HG03064 (cell line): ENCODE data around the gene MAPK1.
"Not testable (repeated sequence)": the region's sequence is repeated elsewhere in the genome, so short reads cannot be mapped to it uniquely, and the experiment has no call there.

ENCODE experiments used
- ATAC-seq: cut with Tn5 transposase; IDR thresholded peaks from one replicate; pipeline ENCODE4 v1.9.1; 2021; ENCODE audit warnings: low read depth; ENCODE audit not compliant: unreplicated experiment

MAPK1 gene

GRCh38 chr22:21730535-21731308, 136.7 kb downstream of the MAPK1 start:
- no peak for ATAC-seq

- not testable (repeated sequence) for ATAC-seq
Measured at GRCh38 chr22:21729184-21729583, 138.3 kb downstream of the MAPK1 start.

- no peak for ATAC-seq
Measured at GRCh38 chr22:21728270-21728669, 139.2 kb downstream of the MAPK1 start.

- ATAC-seq, result no peak
Measured at GRCh38 chr22:21727768-21728167, 139.7 kb downstream of the MAPK1 start.

GRCh38 chr22:21727159-21727558, 140.3 kb downstream of the MAPK1 start:
- ATAC-seq, result no peak

GRCh38 chr22:21726650-21727049, 140.8 kb downstream of the MAPK1 start:
- ATAC-seq, result no peak

GRCh38 chr22:21725956-21726649, 141.3 kb downstream of the MAPK1 start:
- no peak for ATAC-seq

- ATAC-seq, result not testable (repeated sequence)
Measured at GRCh38 chr22:21724496-21724895, 142.9 kb downstream of the MAPK1 start.

GRCh38 chr22:21721195-21721852, 146.1 kb downstream of the MAPK1 start:
- ATAC-seq, result not testable (repeated sequence)

- ATAC-seq, result not testable (repeated sequence)
Measured at GRCh38 chr22:21720191-21720859, 147.1 kb downstream of the MAPK1 start.

GRCh38 chr22:21719024-21719423, 148.4 kb downstream of the MAPK1 start:
- no peak for ATAC-seq

GRCh38 chr22:21718499-21718898, 148.9 kb downstream of the MAPK1 start:
- ATAC-seq, result no peak

- ATAC-seq, result not testable (repeated sequence)
Measured at GRCh38 chr22:21716395-21717122, 150.9 kb downstream of the MAPK1 start.

- ATAC-seq, result no peak
Measured at GRCh38 chr22:21714786-21715185, 152.7 kb downstream of the MAPK1 start.

GRCh38 chr22:21714059-21714770, 153.2 kb downstream of the MAPK1 start:
- no peak for ATAC-seq

GRCh38 chr22:21713428-21714058, 153.9 kb downstream of the MAPK1 start:
- ATAC-seq, result no peak

GRCh38 chr22:21712751-21713427, 154.6 kb downstream of the MAPK1 start:
- no peak for ATAC-seq

GRCh38 chr22:21711851-21712250, 155.6 kb downstream of the MAPK1 start:
- no peak for ATAC-seq

- ATAC-seq, result no peak
Measured at GRCh38 chr22:21710156-21710555, 157.3 kb downstream of the MAPK1 start.
